TTC549 (cell line): ENCODE data around the gene MRPL55.

ENCODE experiments used
- FAIRE-seq: peaks from 2 replicates; lab custom pipeline; 2012; peaks lifted over from hg19 to GRCh38; lab: Jason Lieb, UNC

Gene MRPL55

GRCh38 chr1:228068359-228068758 lies 40.7 kb downstream of the MRPL55 start:
- no peak for FAIRE-seq

GRCh38 chr1:228066891-228067654 lies 42.0 kb downstream of the MRPL55 start:
- FAIRE-seq: no peak

- FAIRE-seq: no peak
These were observed 42.7 kb downstream of the MRPL55 start for GRCh38 chr1:228066416-228066815.

- no peak for FAIRE-seq
These were observed 43.4 kb downstream of the MRPL55 start for GRCh38 chr1:228065543-228066347.

GRCh38 chr1:228064741-228065542 lies 44.2 kb downstream of the MRPL55 start:
- FAIRE-seq: no peak

- no peak for FAIRE-seq
These were observed 44.8 kb downstream of the MRPL55 start for GRCh38 chr1:228064296-228064695.

- no peak for FAIRE-seq
These were observed 45.6 kb downstream of the MRPL55 start for GRCh38 chr1:228063251-228064191.

GRCh38 chr1:228062812-228063211 lies 46.3 kb downstream of the MRPL55 start:
- FAIRE-seq: no peak

- FAIRE-seq: no peak
These were observed 46.9 kb downstream of the MRPL55 start for GRCh38 chr1:228062085-228062791.

- FAIRE-seq: no peak
These were observed 47.6 kb downstream of the MRPL55 start for GRCh38 chr1:228061411-228062084.

- no peak for FAIRE-seq
These were observed 48.5 kb downstream of the MRPL55 start for GRCh38 chr1:228060458-228061190.

- FAIRE-seq: no peak
These were observed 49.3 kb downstream of the MRPL55 start for GRCh38 chr1:228059634-228060457.

- no peak for FAIRE-seq
These were observed 50.0 kb downstream of the MRPL55 start for GRCh38 chr1:228058949-228059633.

- no peak for FAIRE-seq
These were observed 50.7 kb downstream of the MRPL55 start for GRCh38 chr1:228058172-228058948.
